GM12878 (cell line): ENCODE data around the gene OVCA2. TPM values are rescaled to one million over a fixed set of nuclear protein-coding genes. Genes with fewer than 3 reads are reported as not detected.

Experiments used
- BACH1 ChIP-seq: fragments of 450-650 bp; IDR thresholded peaks from 2 replicates; pipeline ENCODE4 v1.6.1; 2017; ENCODE audit warnings: mild to moderate bottlenecking, borderline replicate concordance
- DPF2 ChIP-seq: fragments of 450-650 bp; IDR thresholded peaks from 2 replicates; pipeline ENCODE4 v1.6.1; 2017; ENCODE audit warnings: mild to moderate bottlenecking
- HCFC1 ChIP-seq: fragments of 150-350 bp; IDR thresholded peaks from 2 replicates; pipeline ENCODE4 v1.6.1; 2014; ENCODE audit warnings: low read length
- KLF5 ChIP-seq: fragments of 450-650 bp; IDR thresholded peaks from 2 replicates; pipeline ENCODE4 v1.6.1; 2014; ENCODE audit warnings: mild to moderate bottlenecking; ENCODE audit not compliant: partially characterized antibody
- POLR2A ChIP-seq: IDR thresholded peaks from 2 replicates; pipeline ENCODE4 v1.6.1; 2011; ENCODE audit warnings: low read depth, mild to moderate bottlenecking, low read length
- POLR2AphosphoS2 ChIP-seq: IDR thresholded peaks from 2 replicates; pipeline ENCODE4 v1.6.1; 2011; ENCODE audit warnings: low read depth, mild to moderate bottlenecking, low read length, improper control_type of control experiment, moderate library complexity
- POLR2AphosphoS5 ChIP-seq: IDR thresholded peaks from 2 replicates; pipeline ENCODE4 v1.6.1; 2011; ENCODE audit warnings: mild to moderate bottlenecking, low read length, inconsistent platforms
- RAD51 ChIP-seq: fragments of 450-650 bp; IDR thresholded peaks from 2 replicates; pipeline ENCODE4 v1.6.1; 2016; ENCODE audit warnings: moderate library complexity, mild to moderate bottlenecking, inconsistent platforms
- SMAD5 ChIP-seq: IDR thresholded peaks from 2 replicates; pipeline ENCODE4 v1.6.1; 2016; ENCODE audit warnings: antibody characterized with exemption, low read depth
- SP1 ChIP-seq: IDR thresholded peaks from one replicate; pipeline ENCODE4 v1.6.1; 2011; ENCODE audit warnings: low read depth, low read length
- TCF3 ChIP-seq: IDR thresholded peaks from 2 replicates; pipeline ENCODE4 v1.6.1; 2012; ENCODE audit warnings: low read depth, mild to moderate bottlenecking, low read length, borderline replicate concordance; ENCODE audit not compliant: insufficient read depth
- WRNIP1 ChIP-seq: IDR thresholded peaks from 2 replicates; pipeline ENCODE4 v1.6.1; 2011; ENCODE audit warnings: low read depth, low read length, improper control_type of control experiment, borderline replicate concordance
- ZBTB33 ChIP-seq: fragments of 450-650 bp; IDR thresholded peaks from 2 replicates; pipeline ENCODE4 v1.6.1; 2017; ENCODE audit warnings: mild to moderate bottlenecking
- ZNF274 ChIP-seq: IDR thresholded peaks from one replicate; pipeline ENCODE4 v1.8.0; 2011; ENCODE audit not compliant: insufficient read length, insufficient read depth
- ZNF622 ChIP-seq: fragments of 450-650 bp; IDR thresholded peaks from 2 replicates; pipeline ENCODE4 v1.6.1; 2017; ENCODE audit warnings: mild to moderate bottlenecking, inconsistent platforms
- polyA plus RNA-seq, 11 experiments: library from polyadenylated mRNA; depleted of rRNA in 4 of 11; unstranded in 6 of 11; stranded (reverse) in 5 of 11; fragments of >200 nt; fragmentation: Nextera tagmentation in 4 of 11; fragmentation: Illumina TruSeq in 1 of 11; extraction: Ambion mirVana in 4 of 11; extraction: Trizol in 1 of 11; gene quantifications; 1 replicate in 1 of 11; 2 replicates in 10 of 11; pipeline versions ENCODE4 v1.2.1 to v1.2.3, GENCODE V29; 2011 to 2016; ENCODE audit warnings: inconsistent platforms in 2 of 11, missing spikeins in 2 of 11, low read depth in 1 of 11
- total RNA-seq, 4 experiments: library from RNA; depleted of rRNA in 3 of 4; stranded (reverse); fragments of >200 nt in 3 of 4; fragmentation: Illumina TruSeq in 1 of 4; extraction: Trizol in 1 of 4; gene quantifications; 2 replicates each; pipeline versions ENCODE4 v1.2.1 to v1.2.3, GENCODE V29; 2013 to 2021
- TF ChIP-seq, protein P1 (sequence below): fragments of 450-650 bp; IDR thresholded peaks from 2 replicates; pipeline ENCODE4 v1.6.1; 2017; ENCODE audit warnings: antibody characterized with exemption, mild to moderate bottlenecking, moderate library complexity
- TF ChIP-seq, protein P2 (sequence below): fragments of 450-650 bp; IDR thresholded peaks from 2 replicates; pipeline ENCODE4 v1.6.1; 2016; ENCODE audit warnings: mild to moderate bottlenecking
- TF ChIP-seq, protein P3 (sequence below): IDR thresholded peaks from 2 replicates; pipeline ENCODE4 v1.6.1; 2011; ENCODE audit warnings: borderline replicate concordance, low read depth, mild to moderate bottlenecking, moderate library complexity, mixed read lengths, low read length; ENCODE audit not compliant: insufficient read depth; ENCODE audit errors: extremely low read length
- TF ChIP-seq, protein P4 (sequence below): fragments of 450-650 bp; IDR thresholded peaks from 2 replicates; pipeline ENCODE4 v1.6.1; 2017; ENCODE audit warnings: mild to moderate bottlenecking, moderate library complexity

The OVCA2 gene
- total and polyA plus RNA-seq, 10 of the 15 experiments (the other 5 are each of a cell fraction or from before 2014, with no cell fraction given): 6.1 to 75.3 (median 40.7) TPM

- peak; percentile 54; the same call in 1 of the 2 replicates for TF ChIP-seq RAD51
- TF ChIP-seq, protein P1, sequence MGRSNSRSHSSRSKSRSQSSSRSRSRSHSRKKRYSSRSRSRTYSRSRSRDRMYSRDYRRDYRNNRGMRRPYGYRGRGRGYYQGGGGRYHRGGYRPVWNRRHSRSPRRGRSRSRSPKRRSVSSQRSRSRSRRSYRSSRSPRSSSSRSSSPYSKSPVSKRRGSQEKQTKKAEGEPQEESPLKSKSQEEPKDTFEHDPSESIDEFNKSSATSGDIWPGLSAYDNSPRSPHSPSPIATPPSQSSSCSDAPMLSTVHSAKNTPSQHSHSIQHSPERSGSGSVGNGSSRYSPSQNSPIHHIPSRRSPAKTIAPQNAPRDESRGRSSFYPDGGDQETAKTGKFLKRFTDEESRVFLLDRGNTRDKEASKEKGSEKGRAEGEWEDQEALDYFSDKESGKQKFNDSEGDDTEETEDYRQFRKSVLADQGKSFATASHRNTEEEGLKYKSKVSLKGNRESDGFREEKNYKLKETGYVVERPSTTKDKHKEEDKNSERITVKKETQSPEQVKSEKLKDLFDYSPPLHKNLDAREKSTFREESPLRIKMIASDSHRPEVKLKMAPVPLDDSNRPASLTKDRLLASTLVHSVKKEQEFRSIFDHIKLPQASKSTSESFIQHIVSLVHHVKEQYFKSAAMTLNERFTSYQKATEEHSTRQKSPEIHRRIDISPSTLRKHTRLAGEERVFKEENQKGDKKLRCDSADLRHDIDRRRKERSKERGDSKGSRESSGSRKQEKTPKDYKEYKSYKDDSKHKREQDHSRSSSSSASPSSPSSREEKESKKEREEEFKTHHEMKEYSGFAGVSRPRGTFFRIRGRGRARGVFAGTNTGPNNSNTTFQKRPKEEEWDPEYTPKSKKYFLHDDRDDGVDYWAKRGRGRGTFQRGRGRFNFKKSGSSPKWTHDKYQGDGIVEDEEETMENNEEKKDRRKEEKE: no peak
- TF ChIP-seq, protein P2, sequence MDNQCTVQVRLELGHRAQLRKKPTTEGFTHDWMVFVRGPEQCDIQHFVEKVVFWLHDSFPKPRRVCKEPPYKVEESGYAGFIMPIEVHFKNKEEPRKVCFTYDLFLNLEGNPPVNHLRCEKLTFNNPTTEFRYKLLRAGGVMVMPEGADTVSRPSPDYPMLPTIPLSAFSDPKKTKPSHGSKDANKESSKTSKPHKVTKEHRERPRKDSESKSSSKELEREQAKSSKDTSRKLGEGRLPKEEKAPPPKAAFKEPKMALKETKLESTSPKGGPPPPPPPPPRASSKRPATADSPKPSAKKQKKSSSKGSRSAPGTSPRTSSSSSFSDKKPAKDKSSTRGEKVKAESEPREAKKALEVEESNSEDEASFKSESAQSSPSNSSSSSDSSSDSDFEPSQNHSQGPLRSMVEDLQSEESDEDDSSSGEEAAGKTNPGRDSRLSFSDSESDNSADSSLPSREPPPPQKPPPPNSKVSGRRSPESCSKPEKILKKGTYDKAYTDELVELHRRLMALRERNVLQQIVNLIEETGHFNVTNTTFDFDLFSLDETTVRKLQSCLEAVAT: peak; percentile 64; the same call in 1 of the 2 replicates
- TF ChIP-seq WRNIP1: no peak
- TF ChIP-seq, protein P3, sequence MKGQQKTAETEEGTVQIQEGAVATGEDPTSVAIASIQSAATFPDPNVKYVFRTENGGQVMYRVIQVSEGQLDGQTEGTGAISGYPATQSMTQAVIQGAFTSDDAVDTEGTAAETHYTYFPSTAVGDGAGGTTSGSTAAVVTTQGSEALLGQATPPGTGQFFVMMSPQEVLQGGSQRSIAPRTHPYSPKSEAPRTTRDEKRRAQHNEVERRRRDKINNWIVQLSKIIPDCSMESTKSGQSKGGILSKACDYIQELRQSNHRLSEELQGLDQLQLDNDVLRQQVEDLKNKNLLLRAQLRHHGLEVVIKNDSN: peak; percentile 45
- TF ChIP-seq BACH1: no peak
- peak; percentile 64 for TF ChIP-seq POLR2AphosphoS5
- TF ChIP-seq DPF2: peak; percentile 61
- TF ChIP-seq KLF5: peak; percentile 18
- no peak for TF ChIP-seq ZNF622
- peak; percentile 54; the same call in 1 of the 2 replicates for TF ChIP-seq ZBTB33
- peak; percentile 25; the same call in 1 of the 2 replicates for TF ChIP-seq SMAD5
- no peak for TF ChIP-seq ZNF274
- TF ChIP-seq, protein P4, sequence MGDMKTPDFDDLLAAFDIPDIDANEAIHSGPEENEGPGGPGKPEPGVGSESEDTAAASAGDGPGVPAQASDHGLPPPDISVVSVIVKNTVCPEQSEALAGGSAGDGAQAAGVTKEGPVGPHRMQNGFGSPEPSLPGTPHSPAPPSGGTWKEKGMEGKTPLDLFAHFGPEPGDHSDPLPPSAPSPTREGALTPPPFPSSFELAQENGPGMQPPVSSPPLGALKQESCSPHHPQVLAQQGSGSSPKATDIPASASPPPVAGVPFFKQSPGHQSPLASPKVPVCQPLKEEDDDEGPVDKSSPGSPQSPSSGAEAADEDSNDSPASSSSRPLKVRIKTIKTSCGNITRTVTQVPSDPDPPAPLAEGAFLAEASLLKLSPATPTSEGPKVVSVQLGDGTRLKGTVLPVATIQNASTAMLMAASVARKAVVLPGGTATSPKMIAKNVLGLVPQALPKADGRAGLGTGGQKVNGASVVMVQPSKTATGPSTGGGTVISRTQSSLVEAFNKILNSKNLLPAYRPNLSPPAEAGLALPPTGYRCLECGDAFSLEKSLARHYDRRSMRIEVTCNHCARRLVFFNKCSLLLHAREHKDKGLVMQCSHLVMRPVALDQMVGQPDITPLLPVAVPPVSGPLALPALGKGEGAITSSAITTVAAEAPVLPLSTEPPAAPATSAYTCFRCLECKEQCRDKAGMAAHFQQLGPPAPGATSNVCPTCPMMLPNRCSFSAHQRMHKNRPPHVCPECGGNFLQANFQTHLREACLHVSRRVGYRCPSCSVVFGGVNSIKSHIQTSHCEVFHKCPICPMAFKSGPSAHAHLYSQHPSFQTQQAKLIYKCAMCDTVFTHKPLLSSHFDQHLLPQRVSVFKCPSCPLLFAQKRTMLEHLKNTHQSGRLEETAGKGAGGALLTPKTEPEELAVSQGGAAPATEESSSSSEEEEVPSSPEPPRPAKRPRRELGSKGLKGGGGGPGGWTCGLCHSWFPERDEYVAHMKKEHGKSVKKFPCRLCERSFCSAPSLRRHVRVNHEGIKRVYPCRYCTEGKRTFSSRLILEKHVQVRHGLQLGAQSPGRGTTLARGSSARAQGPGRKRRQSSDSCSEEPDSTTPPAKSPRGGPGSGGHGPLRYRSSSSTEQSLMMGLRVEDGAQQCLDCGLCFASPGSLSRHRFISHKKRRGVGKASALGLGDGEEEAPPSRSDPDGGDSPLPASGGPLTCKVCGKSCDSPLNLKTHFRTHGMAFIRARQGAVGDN: peak; percentile 62
- peak; percentile 45; the same call in 1 of the 2 replicates for TF ChIP-seq POLR2AphosphoS2
- peak; percentile 94 for TF ChIP-seq TCF3
- TF ChIP-seq POLR2A: peak; percentile 88
- TF ChIP-seq SP1: peak; percentile 18
- TF ChIP-seq HCFC1: no peak
Observed at GRCh38 chr17:2057760-2058585, 16.2 kb downstream of the OVCA2 start (continued).
